GM18499 (cell line): ENCODE results near the gene ADGRG4.
"Not testable (repeated sequence)": the region's sequence is repeated elsewhere in the genome, so short reads cannot be mapped to it uniquely, and the experiment has no call there.

Source experiments
- ATAC-seq: cut with Tn5 transposase; IDR thresholded peaks from one replicate; pipeline ENCODE4 v1.9.1; 2021; ENCODE audit warnings: moderate number of reproducible peaks; ENCODE audit not compliant: insufficient read depth, unreplicated experiment

The ADGRG4 gene

DNA sequence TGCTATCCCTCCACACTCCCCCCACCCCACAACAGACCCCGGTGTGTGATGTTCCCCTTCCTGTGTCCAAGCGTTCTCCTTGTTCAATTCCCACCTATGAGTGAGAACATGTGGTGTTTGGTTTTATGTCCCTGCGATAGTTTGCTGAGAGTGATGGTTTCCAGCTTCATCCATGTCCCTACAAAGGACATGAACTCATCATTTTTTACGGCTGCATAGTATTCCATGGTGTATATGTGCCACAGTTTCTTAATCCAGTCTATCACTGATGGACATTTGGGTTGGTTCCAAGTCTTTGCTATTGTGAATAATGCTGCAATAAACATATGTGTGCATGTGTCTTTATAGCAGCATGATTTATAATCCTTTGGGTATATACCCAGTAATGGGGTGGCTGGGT lies at the start of gene ADGRG4:
ADGRG4 (plus strand) TSS at position 243 of the 400 bp plus-strand sequence. CDS start 7,815 bp downstream, outside the sequence.
- not testable (repeated sequence) for ATAC-seq

GRCh38 chrX:136251041-136251991 lies 49.4 kb upstream of the ADGRG4 start, which contains the start of gene MAP7D3:
MAP7D3 (minus strand) TSS chrX:136251400; CDS start chrX:136251358, 42 bp downstream.
- ATAC-seq, result no peak

DNA sequence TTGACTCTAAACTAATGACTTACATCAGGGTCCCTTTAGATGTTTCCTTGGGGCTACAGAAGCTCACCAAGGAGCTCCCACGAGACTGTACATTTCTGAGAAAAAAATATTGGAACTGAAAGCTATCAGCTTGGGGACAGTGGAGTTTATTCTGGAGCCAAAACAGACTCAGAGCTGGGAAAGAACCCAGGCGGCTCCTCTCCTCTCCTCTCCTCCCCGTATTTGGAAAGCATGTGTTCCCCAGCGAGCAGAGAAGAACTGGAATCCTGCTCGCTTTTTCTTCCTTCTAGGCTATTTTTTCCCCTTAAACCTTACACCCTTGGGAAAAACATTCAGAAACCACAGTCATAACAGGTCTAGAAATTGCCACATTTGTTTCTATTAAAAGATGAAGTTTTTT lies 45.2 kb upstream of the ADGRG4 start:
- no peak for ATAC-seq

GRCh38 chrX:136256026-136256425 lies 44.7 kb upstream of the ADGRG4 start:
- no peak for ATAC-seq

- ATAC-seq, result no peak
Observed at GRCh38 chrX:136258951-136259350, 41.8 kb upstream of the ADGRG4 start.

- no peak for ATAC-seq
Observed at GRCh38 chrX:136259543-136259942, 41.2 kb upstream of the ADGRG4 start.

- ATAC-seq, result no peak
Observed at GRCh38 chrX:136260776-136261175, 40.0 kb upstream of the ADGRG4 start.

DNA sequence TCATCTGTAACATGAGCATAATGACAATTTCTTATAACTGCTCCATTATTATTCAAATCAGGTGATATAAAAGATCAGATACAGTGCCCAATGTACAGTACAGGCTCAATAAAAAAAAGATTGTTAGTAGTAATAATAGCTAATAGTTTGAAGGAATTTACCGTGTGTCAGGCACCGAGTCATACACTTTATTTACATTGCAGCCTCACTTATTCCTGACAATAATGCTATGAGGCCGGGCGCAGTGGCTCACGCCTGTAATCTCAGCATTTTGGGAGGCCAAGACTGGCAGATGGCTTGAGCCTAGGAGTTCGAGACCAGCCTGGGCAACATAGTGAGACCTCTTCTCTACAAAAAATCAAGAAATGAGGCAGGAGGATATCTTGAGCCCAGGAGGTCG lies 39.4 kb upstream of the ADGRG4 start:
- ATAC-seq, result no peak

- no peak for ATAC-seq
Observed at GRCh38 chrX:136262243-136262642, 38.5 kb upstream of the ADGRG4 start.

- no peak for ATAC-seq
Observed at GRCh38 chrX:136262812-136263315, 37.9 kb upstream of the ADGRG4 start.

DNA sequence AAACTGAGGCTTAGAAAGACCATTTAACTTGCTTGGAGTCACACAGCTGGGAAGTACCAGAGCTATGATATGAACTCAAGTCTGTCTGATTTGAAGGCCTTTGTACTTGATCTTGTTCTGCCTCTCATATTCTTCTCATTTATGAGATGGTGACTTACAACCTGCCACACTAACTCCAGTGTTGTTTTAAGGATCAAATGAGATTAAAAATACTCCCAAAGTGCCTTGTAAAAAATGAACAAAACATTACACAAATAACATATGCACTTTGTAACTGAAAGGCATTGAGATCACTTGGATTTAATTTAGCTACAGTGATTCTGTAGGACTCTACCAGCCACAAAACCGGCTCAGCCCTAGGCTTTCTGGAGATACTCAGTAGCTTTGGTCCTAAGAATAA lies 33.9 kb upstream of the ADGRG4 start:
- no peak for ATAC-seq

GRCh38 chrX:136268051-136269048 lies 32.4 kb upstream of the ADGRG4 start:
- ATAC-seq, result no peak

GRCh38 chrX:136269921-136270320 lies 30.8 kb upstream of the ADGRG4 start:
- no peak for ATAC-seq

DNA sequence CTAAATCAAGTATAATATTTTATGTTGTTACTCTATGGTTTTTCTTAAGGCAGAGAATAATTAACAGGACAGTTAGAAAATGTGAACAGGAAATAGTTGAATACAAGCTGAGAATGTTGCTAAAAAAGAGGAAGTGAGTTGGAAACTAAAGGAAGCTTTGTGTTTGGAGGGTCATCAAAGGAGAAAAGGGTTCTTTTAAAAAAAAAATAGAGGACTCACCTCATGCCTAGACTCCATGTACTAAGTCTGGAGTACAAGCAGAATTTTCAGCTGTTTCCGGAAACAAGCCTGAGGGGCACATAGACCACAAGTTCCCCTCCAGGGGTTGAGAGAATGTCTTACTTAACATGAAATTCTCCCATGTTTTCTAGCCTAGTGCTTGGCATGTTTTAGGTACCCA lies 29.5 kb upstream of the ADGRG4 start:
- ATAC-seq, result no peak

DNA sequence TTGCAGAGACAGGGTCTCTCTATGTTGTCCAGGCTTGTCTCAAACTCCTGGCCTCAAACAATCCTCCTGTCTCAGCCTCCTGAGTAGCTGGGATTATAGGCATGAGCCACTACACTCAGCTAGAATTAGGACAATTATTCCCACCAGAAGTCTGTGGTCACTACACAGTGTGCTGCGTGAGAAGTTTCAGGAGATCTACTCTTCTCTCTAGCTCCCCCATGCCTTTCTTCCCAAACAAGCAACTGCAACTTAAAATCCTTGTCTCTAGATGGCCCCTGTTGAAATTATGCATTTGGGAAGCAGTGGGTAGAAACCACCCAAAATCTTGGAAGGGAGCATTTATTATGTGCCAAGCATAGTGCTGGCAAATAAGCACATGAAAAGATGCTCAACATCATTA lies 28.4 kb upstream of the ADGRG4 start:
- no peak for ATAC-seq

DNA sequence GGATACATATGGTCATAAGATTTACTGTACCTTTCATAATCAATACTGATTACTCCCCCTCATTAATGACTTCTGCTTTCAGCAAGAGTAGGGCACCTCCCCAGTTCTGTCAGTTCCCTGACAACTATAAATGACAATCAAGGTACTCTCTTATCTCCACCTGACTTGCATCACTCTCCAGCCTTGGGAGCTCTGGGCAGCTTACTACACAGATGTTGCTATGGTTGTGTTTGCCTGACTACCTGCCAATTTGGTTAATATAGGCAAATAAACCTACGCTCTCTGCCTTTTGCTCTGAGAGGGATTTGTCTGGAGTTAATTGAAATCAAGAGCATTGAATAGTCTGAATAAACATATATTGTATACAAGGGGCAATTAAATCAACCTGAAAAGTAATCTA lies 26.8 kb upstream of the ADGRG4 start:
- ATAC-seq, result no peak

- no peak for ATAC-seq
Observed at GRCh38 chrX:136275553-136275952, 25.2 kb upstream of the ADGRG4 start.

DNA sequence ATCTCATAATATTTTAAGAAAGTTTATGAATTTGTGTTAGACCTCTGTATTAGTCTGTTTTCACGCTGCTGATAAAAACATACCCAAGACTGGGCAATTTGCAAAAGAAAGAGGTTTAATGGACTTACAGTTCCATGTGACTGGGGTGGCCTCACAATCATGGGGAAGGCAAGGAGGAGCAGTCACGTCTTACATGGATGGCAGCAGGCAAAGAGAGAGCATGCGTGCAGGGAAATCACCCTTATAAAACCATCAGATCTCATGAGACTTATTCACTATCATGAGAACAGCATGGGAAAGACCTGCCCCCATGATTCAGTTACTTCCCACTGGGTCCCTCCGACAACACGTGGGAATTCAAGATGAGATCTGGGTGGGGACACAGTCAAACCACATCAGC lies 14.4 kb upstream of the ADGRG4 start:
- not testable (repeated sequence) for ATAC-seq

GRCh38 chrX:136291824-136292223 lies 8.9 kb upstream of the ADGRG4 start:
- no peak for ATAC-seq

DNA sequence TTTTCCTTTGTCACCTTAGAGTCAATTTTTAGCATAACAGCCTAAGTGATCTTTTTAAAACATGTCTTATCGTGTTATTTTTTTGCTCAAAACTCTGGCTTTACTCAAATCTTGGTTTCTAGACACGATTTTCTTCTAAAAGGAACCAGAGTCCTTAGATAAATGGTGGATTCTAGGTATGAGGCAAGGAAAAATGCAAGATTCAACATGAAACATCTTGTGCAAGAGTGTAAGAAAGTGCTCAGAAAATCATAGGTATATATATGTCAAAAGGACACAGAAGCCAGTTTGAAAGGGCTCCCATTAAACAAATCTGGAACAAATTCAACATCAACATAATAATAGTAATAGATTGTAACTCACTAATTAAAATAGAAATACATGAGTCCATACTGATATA lies 8.1 kb upstream of the ADGRG4 start:
- no peak for ATAC-seq

- ATAC-seq, result no peak
Observed at GRCh38 chrX:136295380-136295779, 5.4 kb upstream of the ADGRG4 start.
